Measurements from ENCODE around the gene FYB1. TPM values are rescaled to one million over a fixed set of nuclear protein-coding genes. Genes with fewer than 3 reads are reported as not detected.

Gene FYB1
- total RNA-seq, 1 donor from 2014 or later, result 0.11 TPM

DNA sequence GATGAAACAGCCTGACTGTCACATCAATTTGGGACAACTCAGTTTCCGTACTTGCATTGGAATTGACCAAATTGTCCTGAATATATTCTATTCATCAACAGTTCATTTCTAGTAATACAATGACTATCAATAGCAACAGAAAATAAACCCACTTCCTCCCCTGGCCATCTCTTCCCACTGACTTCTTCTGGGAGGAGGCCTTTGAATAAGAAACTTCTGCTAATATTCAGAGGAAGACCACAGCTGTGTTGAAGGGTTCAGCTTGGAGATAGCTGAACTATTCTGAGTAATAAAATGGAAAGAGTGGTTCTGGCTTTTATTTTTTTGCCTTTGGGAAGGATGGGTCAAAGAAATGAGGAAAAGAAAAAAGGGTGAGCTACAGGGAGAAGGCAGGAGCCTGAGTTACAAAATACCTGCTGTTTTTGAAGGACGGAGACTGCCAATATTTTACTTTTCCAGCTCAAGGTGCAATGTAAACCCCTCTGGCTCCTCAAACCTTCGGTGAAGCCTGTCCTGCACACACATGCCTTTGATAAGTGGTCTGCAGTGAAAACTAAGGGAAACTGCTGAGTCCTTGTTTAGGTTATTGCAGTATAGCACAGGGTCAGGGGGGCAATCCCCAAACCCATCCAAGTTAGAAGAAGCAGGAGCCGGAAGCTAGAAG is 29.9 kb downstream of the FYB1 start:
- FAIRE-seq, result no peak
- Histone ChIP-seq H3K27ac (ENCODE audit: low read depth, low read length) (no peak overlapping the region), H4K20me1 (ENCODE audit: insufficient read depth, low read length) (no peaks in the 10 kb centered on the region), H2AFZ (ENCODE audit: low read depth, low read length) (no peak overlapping the region), H3K4me3 (ENCODE audit: insufficient read depth, low read depth, low read length) (no peak overlapping the region), H3K9ac (ENCODE audit: low read length) (no peak overlapping the region), H3K27me3 (ENCODE audit: insufficient read depth, low read length) (peaks cover 3% of the 10 kb centered on the region), H3K4me2 (ENCODE audit: low read length) (no peak overlapping the region), H3K9me3 (ENCODE audit: insufficient read depth, low read depth, low read length) (no peaks in the 10 kb centered on the region), H3K4me1 (ENCODE audit: insufficient read depth, low read length) (no peaks in the 10 kb centered on the region), H3K36me3 (ENCODE audit: insufficient read depth, low read length) (no peaks in the 10 kb centered on the region), H3K79me2 (ENCODE audit: insufficient read depth, low read length) (no peaks in the 10 kb centered on the region)
- Mint-ChIP-seq H3K4me3 (ENCODE audit: unreplicated experiment) (no peak overlapping the region), H3K4me1 (ENCODE audit: low read depth, unreplicated experiment) (no peaks in the 10 kb centered on the region), H3K36me3 (ENCODE audit: low read depth, unreplicated experiment) (no peaks in the 10 kb centered on the region), H3K27ac (ENCODE audit: unreplicated experiment) (no peak overlapping the region), H3K27me3 (ENCODE audit: low read depth, unreplicated experiment) (peaks cover 8% of the 10 kb centered on the region), H3K9me3 (ENCODE audit: unreplicated experiment) (no peaks in the 10 kb centered on the region)
- TF ChIP-seq, protein P1, sequence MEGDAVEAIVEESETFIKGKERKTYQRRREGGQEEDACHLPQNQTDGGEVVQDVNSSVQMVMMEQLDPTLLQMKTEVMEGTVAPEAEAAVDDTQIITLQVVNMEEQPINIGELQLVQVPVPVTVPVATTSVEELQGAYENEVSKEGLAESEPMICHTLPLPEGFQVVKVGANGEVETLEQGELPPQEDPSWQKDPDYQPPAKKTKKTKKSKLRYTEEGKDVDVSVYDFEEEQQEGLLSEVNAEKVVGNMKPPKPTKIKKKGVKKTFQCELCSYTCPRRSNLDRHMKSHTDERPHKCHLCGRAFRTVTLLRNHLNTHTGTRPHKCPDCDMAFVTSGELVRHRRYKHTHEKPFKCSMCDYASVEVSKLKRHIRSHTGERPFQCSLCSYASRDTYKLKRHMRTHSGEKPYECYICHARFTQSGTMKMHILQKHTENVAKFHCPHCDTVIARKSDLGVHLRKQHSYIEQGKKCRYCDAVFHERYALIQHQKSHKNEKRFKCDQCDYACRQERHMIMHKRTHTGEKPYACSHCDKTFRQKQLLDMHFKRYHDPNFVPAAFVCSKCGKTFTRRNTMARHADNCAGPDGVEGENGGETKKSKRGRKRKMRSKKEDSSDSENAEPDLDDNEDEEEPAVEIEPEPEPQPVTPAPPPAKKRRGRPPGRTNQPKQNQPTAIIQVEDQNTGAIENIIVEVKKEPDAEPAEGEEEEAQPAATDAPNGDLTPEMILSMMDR (IDR thresholded peaks at IDR 0.05; ENCODE audit: insufficient read depth, low read depth, low read length), result no peak
- no peak for TF ChIP-seq EZH2 (IDR thresholded peaks at IDR 0.05; ENCODE audit: insufficient read depth, low read length)
- no peak for DNase-seq (ENCODE audit: low read depth)

DNA sequence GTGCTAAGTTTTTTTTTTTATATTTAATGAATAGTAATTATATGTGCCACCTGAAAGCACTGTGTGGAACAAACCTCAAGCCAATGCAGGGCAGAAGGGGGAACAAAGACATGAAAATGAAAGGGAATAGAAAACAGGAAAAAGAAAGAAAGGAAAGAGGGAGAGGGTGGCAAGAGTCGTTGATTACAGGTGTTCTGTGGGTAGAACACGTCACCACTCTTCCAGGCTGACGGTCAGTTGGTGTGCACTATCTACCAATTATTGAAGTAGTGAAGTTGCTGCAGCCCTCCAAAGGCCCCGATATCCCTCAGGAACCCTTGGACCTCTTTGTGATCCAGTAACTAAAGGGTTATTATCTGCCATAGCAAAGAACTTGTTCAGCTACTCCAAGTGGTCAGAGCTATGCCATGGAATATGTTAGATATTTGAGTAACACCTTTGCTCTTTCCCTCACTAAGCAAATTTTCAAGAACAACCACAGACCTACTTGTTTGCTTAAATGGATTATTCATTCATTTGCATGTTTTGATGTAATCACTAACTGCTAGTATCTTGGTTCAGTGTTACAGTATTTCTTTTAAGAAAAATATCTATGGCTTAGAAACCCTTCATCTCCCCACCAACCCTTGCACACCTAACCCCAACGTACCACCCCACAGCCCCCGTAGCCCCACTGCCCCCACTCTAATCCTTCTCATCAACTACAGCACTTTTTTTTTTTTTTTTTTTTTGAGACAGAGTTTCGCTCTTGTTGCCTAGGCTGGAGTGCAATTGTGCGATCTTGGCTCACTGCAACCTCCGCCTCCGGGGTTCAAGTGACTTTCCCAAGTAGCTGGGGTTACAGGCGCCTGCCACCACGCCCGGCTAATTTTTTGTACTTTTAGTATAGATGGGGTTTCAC is 31.3 kb downstream of the FYB1 start:
- Mint-ChIP-seq H3K36me3 (ENCODE audit: low read depth, unreplicated experiment) (no peaks in the 10 kb centered on the region), H3K27ac (ENCODE audit: unreplicated experiment) (no peak overlapping the region), H3K4me1 (ENCODE audit: low read depth, unreplicated experiment) (no peaks in the 10 kb centered on the region), H3K4me3 (ENCODE audit: unreplicated experiment) (no peak overlapping the region), H3K27me3 (ENCODE audit: low read depth, unreplicated experiment) (peaks cover 2% of the 10 kb centered on the region), H3K9me3 (ENCODE audit: unreplicated experiment) (no peaks in the 10 kb centered on the region)
- Histone ChIP-seq H2AFZ (ENCODE audit: low read depth, low read length) (no peak overlapping the region), H3K27me3 (ENCODE audit: insufficient read depth, low read length) (no peaks in the 10 kb centered on the region), H3K27ac (ENCODE audit: low read depth, low read length) (no peak overlapping the region), H3K4me3 (ENCODE audit: insufficient read depth, low read depth, low read length) (no peak overlapping the region), H3K4me1 (ENCODE audit: insufficient read depth, low read length) (no peaks in the 10 kb centered on the region), H3K4me2 (ENCODE audit: low read length) (no peak overlapping the region), H4K20me1 (ENCODE audit: insufficient read depth, low read length) (no peaks in the 10 kb centered on the region), H3K9me3 (ENCODE audit: insufficient read depth, low read depth, low read length) (no peaks in the 10 kb centered on the region), H3K9ac (ENCODE audit: low read length) (no peak overlapping the region), H3K79me2 (ENCODE audit: insufficient read depth, low read length) (no peaks in the 10 kb centered on the region), H3K36me3 (ENCODE audit: insufficient read depth, low read length) (no peaks in the 10 kb centered on the region)
- no peak for TF ChIP-seq EZH2 (IDR thresholded peaks at IDR 0.05; ENCODE audit: insufficient read depth, low read length)
- no peak for FAIRE-seq
- no peak for DNase-seq (ENCODE audit: low read depth)

DNA sequence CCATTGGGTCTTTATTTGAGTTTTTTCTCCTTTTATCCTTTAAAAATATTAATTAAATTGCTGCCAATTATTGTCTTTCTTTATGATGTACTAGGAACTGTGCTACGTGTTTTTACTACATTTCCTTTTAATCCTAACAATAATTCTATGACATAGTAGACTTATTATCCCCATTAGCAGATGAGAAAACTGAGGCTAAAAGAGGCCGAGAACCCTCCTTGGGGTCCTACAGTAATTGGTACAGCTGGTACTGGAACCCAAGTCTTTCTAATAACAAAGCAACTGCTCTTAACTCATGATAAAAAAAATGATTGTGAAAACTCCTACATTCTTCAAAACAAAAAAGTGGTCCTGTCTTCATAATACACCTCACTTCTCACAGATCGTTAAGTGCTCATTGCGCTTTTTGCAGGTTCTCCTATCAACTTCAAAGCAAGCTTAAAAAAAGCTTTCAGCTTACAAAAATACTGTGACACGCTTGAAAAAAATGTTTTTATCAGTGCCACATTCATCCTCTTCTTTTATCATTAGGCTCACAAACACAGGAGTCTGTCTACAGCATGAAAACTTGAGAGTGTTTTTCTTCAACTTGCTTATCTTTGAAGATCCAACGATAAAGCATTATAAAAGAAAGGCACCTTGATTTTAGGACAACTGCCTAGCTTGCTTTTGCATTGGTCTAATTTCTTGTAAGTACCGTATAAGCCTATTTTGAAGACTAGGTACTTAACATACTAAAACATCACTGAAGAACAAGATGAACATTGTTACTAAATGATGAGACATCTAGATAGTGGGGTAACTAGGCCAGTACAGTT is 32.4 kb downstream of the FYB1 start:
- no peak overlapping the region for H3K27ac Mint-ChIP-seq (ENCODE audit: unreplicated experiment)
- Histone ChIP-seq H2AFZ (ENCODE audit: low read depth, low read length) (no peak overlapping the region), H3K79me2 (ENCODE audit: insufficient read depth, low read length) (no peaks in the 10 kb centered on the region), H3K27me3 (ENCODE audit: insufficient read depth, low read length) (no peaks in the 10 kb centered on the region), H3K4me1 (ENCODE audit: insufficient read depth, low read length) (no peaks in the 10 kb centered on the region), H3K36me3 (ENCODE audit: insufficient read depth, low read length) (no peaks in the 10 kb centered on the region), H3K9ac (ENCODE audit: low read length) (no peak overlapping the region), H3K9me3 (ENCODE audit: insufficient read depth, low read depth, low read length) (no peaks in the 10 kb centered on the region), H3K27ac (ENCODE audit: low read depth, low read length) (no peak overlapping the region), H4K20me1 (ENCODE audit: insufficient read depth, low read length) (no peaks in the 10 kb centered on the region), H3K4me2 (ENCODE audit: low read length) (no peak overlapping the region), H3K4me3 (ENCODE audit: insufficient read depth, low read depth, low read length) (no peak overlapping the region)
- peaks cover 2% of the 10 kb centered on the region for H3K27me3 Mint-ChIP-seq (ENCODE audit: low read depth, unreplicated experiment)
- FAIRE-seq (no peak), DNase-seq (ENCODE audit: low read depth) (no peak)
- TF ChIP-seq, protein P1 (IDR thresholded peaks at IDR 0.05; ENCODE audit: insufficient read depth, low read depth, low read length), result no peak
- TF ChIP-seq EZH2 (IDR thresholded peaks at IDR 0.05; ENCODE audit: insufficient read depth, low read length), result no peak
- H3K9me3 Mint-ChIP-seq (ENCODE audit: unreplicated experiment), result no peaks in the 10 kb centered on the region
- H3K4me1 Mint-ChIP-seq (ENCODE audit: low read depth, unreplicated experiment), result no peaks in the 10 kb centered on the region
- no peak overlapping the region for H3K4me3 Mint-ChIP-seq (ENCODE audit: unreplicated experiment)
- no peaks in the 10 kb centered on the region for H3K36me3 Mint-ChIP-seq (ENCODE audit: low read depth, unreplicated experiment)
